HL-60 (cell line): ENCODE results near the gene ELMO1.

ENCODE experiments used
- DNase-seq, 2 experiments: peaks; one replicate each; pipeline ENCODE4 v3.0.0-alpha.2; 2010 to 2020; ENCODE audit warnings: low read depth in 1 of 2, low spot score in 1 of 2
- H3K27ac ChIP-seq: fragments of 250-450 bp; sonication (Bioruptor Pico); replicated peaks from 2 replicates; pipeline ENCODE4 v1.5.1; 2020; ENCODE audit warnings: mild to moderate bottlenecking, moderate library complexity
- H3K27me3 ChIP-seq: fragments of 250-450 bp; sonication (Bioruptor Pico); 2 replicates; pipeline ENCODE4 v1.5.1; 2021; ENCODE audit warnings: mild to moderate bottlenecking, moderate library complexity; ENCODE audit not compliant: insufficient read depth, poor library complexity, severe bottlenecking
- H3K4me3 ChIP-seq: replicated peaks from 2 replicates; pipeline ENCODE4 v1.5.1; 2011; ENCODE audit warnings: mild to moderate bottlenecking, control low read depth, low read length; ENCODE audit not compliant: insufficient read depth
- CTCF ChIP-seq: IDR thresholded peaks from one replicate; pipeline ENCODE4 v1.5.1; 2011; ENCODE audit warnings: low read length, control low read depth, inconsistent platforms; ENCODE audit not compliant: insufficient read depth
- GABPA ChIP-seq: IDR thresholded peaks from 2 replicates; pipeline ENCODE4 v1.6.1; 2012; ENCODE audit warnings: low read depth
- POLR2AphosphoS5 ChIP-seq: IDR thresholded peaks from 2 replicates; pipeline ENCODE4 v1.6.1; 2012; ENCODE audit warnings: low read depth
- REST ChIP-seq: IDR thresholded peaks from 2 replicates; pipeline ENCODE4 v1.6.1; 2012; ENCODE audit warnings: low read depth; ENCODE audit not compliant: insufficient replicate concordance
- SPI1 ChIP-seq: IDR thresholded peaks from 2 replicates; pipeline ENCODE4 v1.6.1; 2012; ENCODE audit warnings: low read depth, mild to moderate bottlenecking, borderline replicate concordance

The ELMO1 gene

GRCh38 chr7:37371755-37372154 lies 76.9 kb downstream of the ELMO1 start:
- TF ChIP-seq REST (no peak), GABPA (no peak), POLR2AphosphoS5 (no peak), CTCF (no peak), SPI1 (no peak)
- Histone ChIP-seq H3K27ac (no peak overlapping the region), H3K27me3 (no peaks in the 10 kb centered on the region), H3K4me3 (no peak overlapping the region)
- no peak for DNase-seq

- no peak for DNase-seq
- no peaks in the 10 kb centered on the region for H3K27me3 ChIP-seq
- no peak overlapping the region for H3K27ac ChIP-seq
- H3K4me3 ChIP-seq = no peak overlapping the region
- TF ChIP-seq GABPA = no peak
- no peak for TF ChIP-seq CTCF
- no peak for TF ChIP-seq SPI1
- TF ChIP-seq POLR2AphosphoS5 = no peak
- no peak for TF ChIP-seq REST
Measured at GRCh38 chr7:37369906-37370305, 78.8 kb downstream of the ELMO1 start.

- no peak overlapping the region for H3K27ac ChIP-seq
- no peak for DNase-seq
- TF ChIP-seq CTCF = no peak
- no peak for TF ChIP-seq POLR2AphosphoS5
- no peak for TF ChIP-seq GABPA
- TF ChIP-seq SPI1 = no peak
- TF ChIP-seq REST = no peak
- H3K27me3 ChIP-seq = no peaks in the 10 kb centered on the region
- H3K4me3 ChIP-seq = no peak overlapping the region
Measured at GRCh38 chr7:37368540-37368939, 80.1 kb downstream of the ELMO1 start.
